ENCODE measurements around the gene NUDT9.
"Not testable (repeated sequence)": the region's sequence is repeated elsewhere in the genome, so short reads cannot be mapped to it uniquely, and the experiment has no call there.

Gene NUDT9

DNA sequence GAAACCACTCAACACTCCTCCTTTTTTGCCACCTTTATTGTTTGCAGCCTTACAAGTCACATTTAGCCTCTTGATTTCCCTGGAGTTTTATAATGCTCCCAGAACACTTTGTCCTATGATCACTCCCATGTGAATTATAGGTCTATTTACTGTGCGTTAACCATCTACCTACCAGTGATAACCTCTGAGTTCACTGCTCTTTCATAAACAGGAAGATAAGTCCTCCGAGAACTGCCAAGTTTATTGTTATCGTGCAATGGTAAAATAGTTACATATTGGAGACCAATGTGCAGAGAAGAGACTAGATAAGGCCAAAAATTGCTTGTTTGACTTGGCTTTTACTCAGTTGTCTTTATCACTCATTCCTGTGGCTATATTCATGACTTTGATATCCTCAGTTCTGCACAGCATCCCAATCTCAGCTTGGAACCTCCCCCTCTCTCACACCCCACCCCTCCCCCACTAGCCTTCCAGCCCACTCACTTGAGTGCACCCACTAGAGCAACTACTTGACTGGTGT is 12.9 kb upstream of the NUDT9 start:
- DNase-seq, result no peak

GRCh38 chr4:87410157-87410556 is 12.2 kb upstream of the NUDT9 start:
- no peak for DNase-seq

DNA sequence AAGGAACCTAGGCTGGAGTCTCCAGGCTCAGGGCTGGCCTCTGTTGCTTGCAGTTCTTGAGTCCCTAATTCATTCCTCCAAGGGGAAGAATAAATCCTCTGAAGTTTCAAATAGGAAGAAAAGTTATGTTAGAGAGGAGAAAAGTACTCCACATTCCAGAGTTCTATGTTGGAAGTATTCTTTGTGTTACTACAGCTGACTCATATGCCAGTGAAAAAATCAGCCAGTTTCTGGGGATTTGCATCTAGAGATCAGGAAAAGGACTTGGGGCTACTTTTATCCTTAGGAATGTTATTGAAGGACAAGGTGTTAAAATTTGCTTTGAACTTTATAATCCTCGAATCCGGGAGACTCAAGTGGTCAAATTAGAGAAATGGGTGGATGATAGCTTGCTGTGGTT is 11.7 kb upstream of the NUDT9 start:
- DNase-seq, result no peak

DNA sequence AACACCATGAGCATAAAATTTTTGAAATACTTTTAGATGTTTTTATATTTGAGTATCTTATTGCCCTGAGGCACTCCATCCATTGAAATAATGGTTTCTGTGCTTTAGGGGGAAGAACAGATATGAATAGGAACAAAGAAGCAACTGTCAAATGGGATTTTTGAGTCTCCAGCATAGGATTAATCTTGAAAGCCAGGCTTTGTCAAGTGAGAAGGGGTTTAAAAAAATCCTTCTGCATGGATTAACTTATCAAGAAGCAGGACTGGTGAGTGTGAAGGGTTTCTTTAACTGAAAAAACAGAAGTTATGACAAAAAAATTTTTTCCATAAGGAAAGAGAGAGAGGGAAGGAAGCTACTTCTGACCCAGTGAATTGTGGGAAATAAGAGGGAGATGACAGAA is 7.6 kb upstream of the NUDT9 start:
- no peak for DNase-seq

DNA sequence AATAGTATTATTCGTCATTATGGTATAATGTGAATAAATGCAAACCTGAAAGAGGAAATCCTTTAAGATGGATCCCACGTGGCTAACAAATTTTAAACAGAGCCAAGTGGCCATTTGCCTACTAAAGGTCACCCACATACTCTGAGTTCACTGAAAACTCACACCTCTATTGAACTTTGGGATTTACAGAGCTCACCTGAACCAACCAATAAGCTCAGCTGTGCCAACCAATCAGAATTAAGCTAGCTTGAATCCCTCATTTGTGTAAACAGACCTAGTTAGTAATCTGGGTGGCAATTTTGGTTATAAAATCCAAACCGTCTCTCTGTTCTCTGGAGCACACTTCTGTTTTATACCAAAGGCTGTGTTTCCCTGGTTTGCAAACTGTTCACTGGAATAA is 5.4 kb upstream of the NUDT9 start:
- no peak for DNase-seq

GRCh38 chr4:87418410-87418809 is 4.0 kb upstream of the NUDT9 start:
- not testable (repeated sequence) for DNase-seq

GRCh38 chr4:87419578-87420249 is 2.7 kb upstream of the NUDT9 start:
- no peak for DNase-seq

- DNase-seq, result no peak
Measured at GRCh38 chr4:87420276-87420830, 2.0 kb upstream of the NUDT9 start.

- DNase-seq, result no peak
Measured at GRCh38 chr4:87423317-87424098, 1.1 kb downstream of the NUDT9 start.

DNA sequence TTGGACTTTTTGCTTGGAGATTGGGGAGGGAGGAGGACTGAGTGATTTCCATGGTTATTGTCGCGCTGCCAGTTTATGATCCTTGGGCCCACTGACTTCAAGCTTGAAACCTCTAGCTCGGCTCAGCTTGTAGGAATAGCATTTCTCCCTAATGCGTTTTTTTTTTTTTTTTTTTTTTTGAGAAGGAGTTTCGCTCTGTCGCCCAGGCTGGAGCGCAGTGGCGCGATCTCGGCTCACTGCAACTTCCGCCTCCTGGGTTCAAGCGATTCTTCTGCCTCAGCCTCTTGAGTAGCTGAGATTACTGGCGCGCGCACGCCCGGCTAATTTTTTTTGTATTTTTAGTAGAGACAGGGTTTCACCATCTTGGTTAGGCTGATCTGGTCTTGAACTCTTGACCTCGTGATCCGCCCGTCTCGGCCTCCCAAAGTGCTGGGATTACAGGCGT is 1.7 kb downstream of the NUDT9 start:
- DNase-seq, result not testable (repeated sequence)

DNA sequence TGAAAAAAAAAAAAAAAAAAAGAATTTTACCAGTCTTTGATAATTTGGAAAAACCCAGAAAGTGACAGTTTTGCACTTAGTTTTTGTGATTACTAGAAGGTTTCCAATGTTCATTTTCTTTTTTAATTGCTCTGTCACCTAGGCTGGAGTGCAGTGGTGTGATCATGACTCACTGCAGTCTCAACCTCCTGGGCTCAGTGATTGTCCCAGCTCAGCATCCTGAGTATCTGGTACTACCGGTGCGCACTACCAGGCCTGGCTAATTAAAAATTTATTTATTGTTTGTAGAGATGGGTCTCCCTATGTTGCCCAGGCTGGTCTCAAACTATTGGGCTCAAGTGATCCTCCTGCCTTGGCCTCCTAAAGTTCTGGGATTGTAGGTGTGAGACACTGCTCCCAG is 3.3 kb downstream of the NUDT9 start:
- DNase-seq, result no peak

- no peak for DNase-seq
Measured at GRCh38 chr4:87426865-87427517, 4.6 kb downstream of the NUDT9 start.

DNA sequence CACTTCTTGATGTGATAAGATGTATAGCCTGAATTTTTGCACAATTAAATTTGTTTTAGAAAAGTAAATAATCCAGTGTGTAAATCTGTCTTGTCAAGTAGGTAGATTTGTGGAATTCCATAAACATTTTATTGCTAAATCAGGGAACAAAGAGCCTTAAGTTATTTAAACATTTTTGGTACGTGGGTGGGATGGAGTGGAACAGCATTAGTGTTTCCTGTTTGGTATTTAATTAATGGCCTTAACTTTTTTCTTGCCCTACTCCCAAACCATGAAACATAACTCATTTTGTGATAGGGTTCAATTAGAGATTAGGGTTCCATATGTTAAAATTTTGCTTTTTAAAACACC is 5.1 kb downstream of the NUDT9 start:
- DNase-seq, result no peak

GRCh38 chr4:87428979-87429378 is 6.6 kb downstream of the NUDT9 start:
- no peak for DNase-seq

DNA sequence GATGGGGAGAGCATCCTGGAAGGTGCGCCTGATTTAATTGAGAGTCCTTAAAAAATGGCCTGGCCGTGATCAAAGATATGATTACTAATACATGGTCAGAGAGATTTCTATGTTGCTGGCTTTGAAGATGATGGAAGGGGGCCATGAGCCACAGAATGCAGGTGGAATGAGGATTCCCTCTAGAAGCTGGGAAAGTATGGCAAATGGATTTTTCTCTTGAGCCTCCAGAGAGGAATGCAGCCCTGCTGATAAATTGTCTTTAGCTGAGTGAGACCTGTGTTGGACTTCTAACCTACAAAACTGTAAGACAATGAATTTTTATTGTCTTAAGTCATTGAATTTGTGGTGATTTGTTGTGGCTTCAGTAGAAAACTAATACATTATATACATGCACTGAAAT is 7.7 kb downstream of the NUDT9 start:
- no peak for DNase-seq

DNA sequence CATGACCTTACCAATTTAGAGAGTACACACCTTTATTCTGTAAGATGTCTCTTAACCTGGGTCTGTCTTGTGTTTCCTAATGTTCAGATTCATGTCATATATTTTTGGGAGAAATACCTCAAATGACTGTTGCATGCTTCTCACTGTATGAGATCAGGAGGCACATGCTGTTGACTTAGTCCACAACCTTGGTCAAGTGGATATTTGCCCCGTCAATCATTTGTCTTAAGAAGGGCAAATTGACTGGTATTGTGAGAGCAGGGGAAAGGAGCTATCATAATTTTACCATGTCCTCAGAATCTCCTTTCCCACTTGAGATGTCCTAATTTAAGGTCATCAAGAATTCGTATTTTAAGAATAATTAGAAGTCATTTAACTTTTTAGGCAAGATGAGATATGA is 11.0 kb downstream of the NUDT9 start:
- DNase-seq, result no peak

DNA sequence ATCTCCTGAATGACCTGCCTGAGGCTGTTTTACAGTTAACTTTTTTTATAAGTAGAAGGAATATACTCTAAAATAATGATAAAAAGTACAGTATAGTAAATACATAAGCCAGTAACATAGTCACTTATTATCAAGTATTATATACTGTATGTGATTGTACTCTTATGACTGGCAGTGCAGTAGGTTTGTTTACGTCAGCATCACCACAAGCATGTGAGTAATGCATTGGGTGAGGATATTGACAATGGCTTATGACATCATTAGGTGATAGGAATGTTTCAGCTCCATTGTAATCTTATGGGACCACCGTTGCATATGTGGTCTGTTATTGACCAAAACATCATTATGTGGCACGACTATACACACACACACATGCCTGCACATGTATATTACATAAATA is 20.5 kb downstream of the NUDT9 start:
- DNase-seq, result no peak

DNA sequence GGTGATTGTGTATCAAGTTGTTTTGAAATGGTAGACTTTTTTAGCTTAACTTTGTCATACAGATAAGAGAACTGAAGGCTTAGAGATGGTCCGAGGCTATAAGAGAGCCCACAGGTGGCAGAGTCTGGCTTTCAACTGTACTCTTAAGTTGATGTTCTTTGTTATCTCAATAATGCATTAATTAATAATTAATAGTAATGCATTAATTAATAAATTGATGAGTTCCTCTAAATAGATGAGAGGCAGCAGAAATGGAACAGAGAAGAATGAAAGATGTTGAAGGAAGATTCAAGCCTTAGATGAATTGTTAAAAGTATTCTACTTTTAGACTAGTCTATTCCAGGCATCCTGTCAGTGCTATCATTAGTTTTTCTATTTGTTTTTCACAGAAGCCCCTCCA is 22.4 kb downstream of the NUDT9 start:
- DNase-seq, result no peak

- DNase-seq, result no peak
Measured at GRCh38 chr4:87445964-87446363, 23.6 kb downstream of the NUDT9 start.

GRCh38 chr4:87446375-87446774 is 24.0 kb downstream of the NUDT9 start:
- DNase-seq, result not testable (repeated sequence)

DNA sequence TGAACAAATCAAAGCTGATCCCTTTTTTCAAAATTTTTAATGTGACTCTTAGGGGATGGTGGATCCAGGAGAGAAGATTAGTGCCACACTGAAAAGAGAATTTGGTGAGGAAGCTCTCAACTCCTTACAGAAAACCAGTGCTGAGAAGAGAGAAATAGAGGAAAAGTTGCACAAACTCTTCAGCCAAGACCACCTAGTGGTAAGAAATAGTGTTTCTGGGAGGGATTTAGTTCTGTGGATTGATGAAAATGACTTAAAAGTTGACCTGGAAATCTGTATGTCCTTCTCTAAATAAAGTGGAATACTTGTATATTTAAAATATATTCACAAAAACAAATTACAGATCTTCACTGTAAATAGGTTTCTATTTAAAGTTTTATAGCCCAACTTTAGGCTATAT is 29.2 kb downstream of the NUDT9 start:
- DNase-seq, result no peak

DNA sequence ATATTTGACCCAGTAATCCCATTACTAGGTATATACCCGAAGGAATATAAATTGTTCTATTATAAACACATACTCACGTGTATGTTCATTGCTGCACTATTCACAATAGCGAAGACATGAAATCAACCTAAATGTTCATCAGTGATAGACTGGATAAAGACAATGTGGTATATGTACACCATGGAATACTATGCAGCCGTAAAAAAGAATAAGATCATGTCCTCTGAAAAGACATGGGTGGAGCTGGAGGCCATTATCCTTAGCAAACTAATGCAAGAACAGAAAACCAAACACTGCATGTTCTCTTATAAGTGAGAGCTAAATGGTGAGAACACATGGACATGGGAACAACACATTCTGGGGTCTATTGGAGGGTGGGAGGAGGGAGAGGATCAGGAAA is 36.5 kb downstream of the NUDT9 start:
- no peak for DNase-seq

GRCh38 chr4:87461281-87461700 is 38.9 kb downstream of the NUDT9 start:
- DNase-seq, result no peak

- DNase-seq, result no peak
Measured at GRCh38 chr4:87462102-87462501, 39.7 kb downstream of the NUDT9 start.

Data from effector CD4-positive, alpha-beta T cell (primary cell).